ENCODE measurements around the gene SOD2.
"Not testable (repeated sequence)": the region's sequence is repeated elsewhere in the genome, so short reads cannot be mapped to it uniquely, and the experiment has no call there.

SOD2 gene

GRCh38 chr6:159710603-159711002 lies 17.6 kb upstream of the SOD2 start:
- not testable (repeated sequence) for ATAC-seq (ENCODE audit: insufficient read depth, low read depth); H3K79me2 ChIP-seq (ENCODE audit: insufficient read depth, low read length); H3K4me1 ChIP-seq (ENCODE audit: insufficient read depth, low read length); H3K36me3 ChIP-seq (ENCODE audit: insufficient read depth, low read length); H3K27ac ChIP-seq (ENCODE audit: low read length); H3K9ac ChIP-seq (ENCODE audit: low read depth, low read length); DNase-seq; H3K27me3 ChIP-seq (ENCODE audit: insufficient read depth, low read length, poor library complexity); H4K20me1 ChIP-seq (ENCODE audit: insufficient read depth, low read length); H3K9me3 ChIP-seq (ENCODE audit: insufficient read depth, low read length, severe bottlenecking); H3K4me3 ChIP-seq (ENCODE audit: low read depth in 1 of 2, low read length in 2 of 2); H3K4me2 ChIP-seq (ENCODE audit: insufficient read depth, low read length); H2AFZ ChIP-seq (ENCODE audit: low read depth, low read length)

- Histone ChIP-seq H3K9me3 (ENCODE audit: insufficient read depth, low read length, severe bottlenecking) (peaks cover 2% of the 10 kb centered on the region), H3K4me2 (ENCODE audit: insufficient read depth, low read length) (peak overlapping the region; percentile 1; the same call in 1 of the 2 replicates), H3K27ac (ENCODE audit: low read length) (peak overlapping the region; percentile 38), H3K79me2 (ENCODE audit: insufficient read depth, low read length) (no peaks in the 10 kb centered on the region), H4K20me1 (ENCODE audit: insufficient read depth, low read length) (no peaks in the 10 kb centered on the region), H3K4me1 (ENCODE audit: insufficient read depth, low read length) (peaks cover 37% of the 10 kb centered on the region), H3K4me3 (ENCODE audit: low read depth in 1 of 2, low read length in 2 of 2) (no peak overlapping the region), H3K27me3 (ENCODE audit: insufficient read depth, low read length, poor library complexity) (no peaks in the 10 kb centered on the region), H3K9ac (ENCODE audit: low read depth, low read length) (peak overlapping the region; percentile 20; the same call in 1 of the 2 replicates), H2AFZ (ENCODE audit: low read depth, low read length) (no peak overlapping the region), H3K36me3 (ENCODE audit: insufficient read depth, low read length) (no peaks in the 10 kb centered on the region)
- ATAC-seq (ENCODE audit: insufficient read depth, low read depth) = peak; percentile 23; the same call in 2 of the 3 replicates
- no peak for TF ChIP-seq CTCF (IDR thresholded peaks at IDR 0.05; ENCODE audit: borderline replicate concordance, extremely low read depth, low read length, poor library complexity, severe bottlenecking)
- TF ChIP-seq EZH2 (IDR thresholded peaks at IDR 0.05; ENCODE audit: borderline replicate concordance, low read depth, low read length, severe bottlenecking) = no peak
- DNase-seq = no peak
Measured at GRCh38 chr6:159701413-159701999, 8.5 kb upstream of the SOD2 start.

- no peaks in the 10 kb centered on the region for H3K79me2 ChIP-seq (ENCODE audit: insufficient read depth, low read length)
- DNase-seq (peak; percentile 62), ATAC-seq (ENCODE audit: insufficient read depth, low read depth) (peak; percentile 90)
- no peak overlapping the region for H3K4me3 ChIP-seq (ENCODE audit: low read depth in 1 of 2, low read length in 2 of 2)
- peak overlapping the region; percentile 20; the same call in 1 of the 2 replicates for H3K9ac ChIP-seq (ENCODE audit: low read depth, low read length)
- no peak overlapping the region for H2AFZ ChIP-seq (ENCODE audit: low read depth, low read length)
- H3K4me2 ChIP-seq (ENCODE audit: insufficient read depth, low read length) = peak overlapping the region; percentile 1; the same call in 1 of the 2 replicates
- peaks cover 2% of the 10 kb centered on the region for H3K9me3 ChIP-seq (ENCODE audit: insufficient read depth, low read length, severe bottlenecking)
- no peaks in the 10 kb centered on the region for H3K27me3 ChIP-seq (ENCODE audit: insufficient read depth, low read length, poor library complexity)
- no peaks in the 10 kb centered on the region for H4K20me1 ChIP-seq (ENCODE audit: insufficient read depth, low read length)
- no peaks in the 10 kb centered on the region for H3K36me3 ChIP-seq (ENCODE audit: insufficient read depth, low read length)
- no peak for TF ChIP-seq EZH2 (IDR thresholded peaks at IDR 0.05; ENCODE audit: borderline replicate concordance, low read depth, low read length, severe bottlenecking)
- TF ChIP-seq CTCF (IDR thresholded peaks at IDR 0.05; ENCODE audit: borderline replicate concordance, extremely low read depth, low read length, poor library complexity, severe bottlenecking) = no peak
- peaks cover 37% of the 10 kb centered on the region for H3K4me1 ChIP-seq (ENCODE audit: insufficient read depth, low read length)
- H3K27ac ChIP-seq (ENCODE audit: low read length) = peak overlapping the region; percentile 38
Measured at GRCh38 chr6:159700970-159701369, 7.9 kb upstream of the SOD2 start.

- Histone ChIP-seq H3K4me3 (ENCODE audit: low read depth in 1 of 2, low read length in 2 of 2) (no peak overlapping the region), H2AFZ (ENCODE audit: low read depth, low read length) (no peak overlapping the region), H3K27ac (ENCODE audit: low read length) (no peak overlapping the region), H4K20me1 (ENCODE audit: insufficient read depth, low read length) (peaks cover 12% of the 10 kb centered on the region), H3K4me1 (ENCODE audit: insufficient read depth, low read length) (peaks cover 41% of the 10 kb centered on the region), H3K27me3 (ENCODE audit: insufficient read depth, low read length, poor library complexity) (no peaks in the 10 kb centered on the region), H3K79me2 (ENCODE audit: insufficient read depth, low read length) (peaks cover 20% of the 10 kb centered on the region), H3K4me2 (ENCODE audit: insufficient read depth, low read length) (no peak overlapping the region), H3K9me3 (ENCODE audit: insufficient read depth, low read length, severe bottlenecking) (no peaks in the 10 kb centered on the region), H3K9ac (ENCODE audit: low read depth, low read length) (no peak overlapping the region), H3K36me3 (ENCODE audit: insufficient read depth, low read length) (peaks cover 5% of the 10 kb centered on the region)
- DNase-seq = no peak
- TF ChIP-seq EZH2 (IDR thresholded peaks at IDR 0.05; ENCODE audit: borderline replicate concordance, low read depth, low read length, severe bottlenecking) (no peak), CTCF (IDR thresholded peaks at IDR 0.05; ENCODE audit: borderline replicate concordance, extremely low read depth, low read length, poor library complexity, severe bottlenecking) (no peak)
- no peak for ATAC-seq (ENCODE audit: insufficient read depth, low read depth)
Measured at GRCh38 chr6:159695984-159696383, 2.9 kb upstream of the SOD2 start.
